ENCODE measurements around the gene PNLDC1. TPM values are rescaled to one million over a fixed set of nuclear protein-coding genes. Genes with fewer than 3 reads are reported as not detected.

The PNLDC1 gene
- 0.23 TPM in 1 of 2 replicates, not detected in the other for total RNA-seq (ENCODE audit: low replicate concordance)

GRCh38 chr6:159800141-159800865, at the start of gene PNLDC1:
Gene PNLDC1, plus strand, starts transcription at chr6:159800276. Its CDS starts 32 bp downstream, at chr6:159800308.

GRCh38 chr6:159761873-159762680, 38.0 kb upstream of the PNLDC1 start, which contains the start of gene ACAT2:
Gene ACAT2, plus strand, starts transcription at chr6:159762045. Its CDS starts 43 bp downstream, at chr6:159762088.

GRCh38 chr6:159789377-159790148, 10.5 kb upstream of the PNLDC1 start, which contains the start of gene TCP1:
Gene TCP1, minus strand, starts transcription at chr6:159789602. Its CDS starts 134 bp downstream, at chr6:159789468.

GRCh38 chr6:159790149-159790955, 9.7 kb upstream of the PNLDC1 start, which contains the start of gene MRPL18:
Gene MRPL18, plus strand, starts transcription at chr6:159790467. Its CDS starts 121 bp downstream, at chr6:159790588.

Other genes with a start within 250 kb of the PNLDC1 start
- 308 and 7,525 TPM in 2 replicates for gene SOD2, start 107.0 kb upstream of the PNLDC1 start, total RNA-seq (ENCODE audit: low replicate concordance)
- 83.6 and 102 TPM in 2 replicates for gene WTAP, start 72.8 kb upstream of the PNLDC1 start, total RNA-seq (ENCODE audit: low replicate concordance)
- gene ACAT2, start 38.2 kb upstream of the PNLDC1 start, total RNA-seq (ENCODE audit: low replicate concordance), result 20.0 and 58.9 TPM in 2 replicates
- 265 and 378 TPM in 2 replicates for gene TCP1, start 10.7 kb upstream of the PNLDC1 start, total RNA-seq (ENCODE audit: low replicate concordance)
- 48.6 and 79.1 TPM in 2 replicates for gene MRPL18, start 9.8 kb upstream of the PNLDC1 start, total RNA-seq (ENCODE audit: low replicate concordance)
- under 0.01 TPM in 1 of 2 replicates, not detected in the other for gene MAS1, start 90.7 kb downstream of the PNLDC1 start, total RNA-seq (ENCODE audit: low replicate concordance)
- gene IGF2R, start 168.8 kb downstream of the PNLDC1 start, total RNA-seq (ENCODE audit: low replicate concordance), result 98.5 and 237 TPM in 2 replicates